NCI-H2107 (cell line): ENCODE measurements around the gene SRGAP1.
"Not testable (repeated sequence)": the region's sequence is repeated elsewhere in the genome, so short reads cannot be mapped to it uniquely, and the experiment has no call there.

ENCODE experiments used
- DNase-seq: peaks from one replicate; lab custom pipeline; 2025; lab: John Stamatoyannopoulos, UW

SRGAP1 gene

GRCh38 chr12:64122995-64123394, 278.5 kb downstream of the SRGAP1 start:
- no peak for DNase-seq

DNA sequence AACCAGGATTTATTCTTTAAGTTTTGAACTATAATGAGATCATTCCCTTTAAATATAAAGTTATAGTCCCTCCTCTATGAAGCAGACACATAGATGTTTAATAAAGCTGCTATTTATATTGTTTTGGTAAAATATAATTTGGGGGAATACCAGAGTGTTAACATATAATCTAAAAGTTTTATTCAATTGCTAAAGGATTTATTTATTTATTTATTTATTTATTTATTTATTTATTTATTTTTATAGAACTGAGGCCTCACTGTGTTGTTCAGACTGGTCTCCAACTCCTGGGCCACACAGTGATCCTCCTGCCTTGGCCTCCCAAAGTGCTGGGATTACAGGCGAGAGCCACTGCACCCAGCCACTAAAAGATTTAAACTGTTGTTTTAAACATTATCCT, 278.9 kb downstream of the SRGAP1 start:
- no peak for DNase-seq

DNA sequence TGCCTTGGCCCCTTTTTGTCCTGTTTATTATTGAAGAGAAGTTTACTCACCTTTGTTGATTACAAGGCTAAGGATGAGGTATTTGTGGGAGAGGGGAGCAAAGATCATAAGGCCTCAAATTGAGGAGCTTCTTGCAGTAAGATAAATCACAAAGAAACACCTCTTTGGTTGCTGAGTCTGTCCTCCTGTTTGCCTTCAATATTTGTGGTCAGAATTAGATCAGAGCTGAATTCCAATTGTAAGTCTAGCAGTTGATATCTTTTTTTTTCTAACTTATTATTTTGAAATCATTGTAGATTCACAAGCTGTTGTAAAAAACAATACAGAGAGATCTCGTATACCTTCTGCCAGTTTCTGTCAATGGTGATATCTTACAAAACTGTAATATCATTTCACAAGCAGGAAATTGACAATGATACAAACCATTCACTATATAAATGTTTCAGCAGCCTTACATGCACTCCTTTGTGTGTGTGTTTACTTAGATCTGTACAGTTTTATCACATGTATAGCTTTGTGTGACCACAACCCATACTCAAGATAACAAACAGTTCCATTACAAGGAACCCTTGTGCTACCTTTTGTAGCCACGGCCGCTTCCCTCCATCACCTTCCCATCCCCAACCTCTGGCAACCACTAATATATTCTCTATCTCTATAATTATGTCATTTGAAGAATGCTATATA, 280.2 kb downstream of the SRGAP1 start:
- DNase-seq = no peak

- DNase-seq = no peak
These were observed 281.4 kb downstream of the SRGAP1 start for GRCh38 chr12:64125913-64126312.

DNA sequence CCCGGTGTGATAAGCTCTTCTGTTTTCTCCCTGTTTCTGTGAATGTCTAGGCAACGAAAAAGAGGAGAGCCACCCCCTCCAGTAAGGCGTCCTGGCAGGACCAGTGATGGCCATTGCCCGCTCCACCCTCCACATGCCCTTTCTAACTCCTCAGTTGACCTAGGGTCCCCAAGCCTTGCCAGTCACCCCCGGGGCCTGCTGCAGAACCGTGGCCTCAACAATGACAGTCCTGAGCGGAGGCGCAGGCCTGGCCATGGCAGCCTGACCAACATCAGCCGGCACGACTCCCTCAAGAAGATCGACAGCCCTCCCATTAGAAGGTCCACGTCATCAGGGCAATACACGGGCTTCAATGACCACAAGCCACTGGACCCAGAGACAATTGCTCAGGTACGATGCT, 283.3 kb downstream of the SRGAP1 start:
- no peak for DNase-seq

GRCh38 chr12:64128366-64128765, 283.9 kb downstream of the SRGAP1 start:
- DNase-seq = no peak

DNA sequence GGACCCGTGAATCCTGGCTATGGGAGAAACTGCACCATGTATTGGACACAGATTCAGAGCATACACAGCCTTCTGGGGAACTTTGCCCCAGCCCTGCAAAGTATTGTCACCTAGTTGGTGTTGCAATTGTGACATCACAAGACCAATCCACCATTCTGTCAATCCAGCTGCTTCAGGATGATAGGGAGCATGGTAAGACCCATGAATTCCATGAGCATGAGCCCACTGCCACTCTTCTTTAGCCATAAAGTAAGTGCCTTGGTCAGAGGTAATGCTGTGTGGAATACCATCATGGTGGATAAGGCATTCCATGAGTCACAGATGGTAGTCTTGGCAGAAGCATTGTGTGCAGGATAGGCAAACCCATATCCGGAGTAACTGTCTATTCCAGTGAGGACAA, 286.0 kb downstream of the SRGAP1 start:
- not testable (repeated sequence) for DNase-seq

DNA sequence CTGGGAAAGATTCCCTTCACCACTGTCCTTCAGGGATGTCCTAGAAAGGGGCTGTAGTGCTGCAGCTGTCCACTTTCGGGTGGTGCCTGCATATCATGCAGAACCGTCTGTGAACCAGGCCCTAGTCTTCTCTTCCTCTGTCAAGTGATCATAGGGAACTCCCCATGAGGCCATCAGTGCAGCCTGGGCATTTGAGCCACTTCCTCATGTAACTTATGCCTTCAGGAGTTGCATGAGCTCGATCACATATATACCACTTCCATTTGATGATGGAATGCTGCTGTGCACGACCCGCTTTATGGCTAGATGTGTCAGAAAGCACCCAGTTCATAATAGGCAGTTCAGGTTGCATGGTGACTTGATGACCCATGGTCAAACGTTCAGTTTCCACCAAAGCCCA, 287.0 kb downstream of the SRGAP1 start:
- not testable (repeated sequence) for DNase-seq

DNA sequence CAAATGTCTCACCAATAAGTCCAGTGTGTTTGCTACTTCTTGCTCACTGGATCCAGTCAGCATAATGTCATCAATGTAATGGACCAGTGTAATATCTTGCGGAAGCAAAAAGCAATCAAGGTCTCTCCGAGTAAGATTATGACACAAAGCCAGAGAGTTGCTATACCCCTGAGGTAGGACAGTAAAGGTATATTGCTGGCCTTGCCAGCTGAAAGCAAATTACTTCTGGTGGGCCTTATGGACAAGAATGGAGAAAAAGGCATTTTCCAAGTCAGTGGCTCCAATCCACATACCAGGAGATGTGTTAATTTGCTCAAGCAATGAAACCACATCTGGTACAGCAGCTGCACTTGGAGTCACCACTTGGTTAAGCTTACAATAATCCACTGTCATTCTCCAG, 288.2 kb downstream of the SRGAP1 start:
- not testable (repeated sequence) for DNase-seq

GRCh38 chr12:64137117-64137516, 292.6 kb downstream of the SRGAP1 start:
- DNase-seq = no peak

GRCh38 chr12:64139021-64139420, 294.5 kb downstream of the SRGAP1 start:
- no peak for DNase-seq

DNA sequence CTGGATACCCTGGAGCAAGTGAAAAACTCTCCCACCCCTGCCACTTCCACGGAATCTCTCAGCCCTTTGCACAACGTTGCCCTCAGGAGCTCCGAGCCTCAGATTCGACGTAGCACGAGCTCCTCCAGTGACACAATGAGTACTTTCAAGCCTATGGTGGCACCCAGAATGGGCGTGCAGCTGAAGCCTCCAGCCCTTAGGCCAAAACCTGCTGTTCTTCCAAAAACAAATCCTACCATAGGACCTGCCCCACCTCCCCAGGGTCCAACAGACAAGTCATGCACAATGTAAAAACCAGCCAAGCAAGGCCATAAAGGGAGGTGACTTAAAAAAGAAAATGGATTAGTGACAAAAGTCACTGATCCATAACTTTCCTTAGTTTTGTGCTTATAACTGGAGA, 297.9 kb downstream of the SRGAP1 start:
- no peak for DNase-seq

- DNase-seq = no peak
These were observed 298.3 kb downstream of the SRGAP1 start for GRCh38 chr12:64142784-64143183.

- DNase-seq = no peak
These were observed 300.7 kb downstream of the SRGAP1 start for GRCh38 chr12:64145226-64145625.

DNA sequence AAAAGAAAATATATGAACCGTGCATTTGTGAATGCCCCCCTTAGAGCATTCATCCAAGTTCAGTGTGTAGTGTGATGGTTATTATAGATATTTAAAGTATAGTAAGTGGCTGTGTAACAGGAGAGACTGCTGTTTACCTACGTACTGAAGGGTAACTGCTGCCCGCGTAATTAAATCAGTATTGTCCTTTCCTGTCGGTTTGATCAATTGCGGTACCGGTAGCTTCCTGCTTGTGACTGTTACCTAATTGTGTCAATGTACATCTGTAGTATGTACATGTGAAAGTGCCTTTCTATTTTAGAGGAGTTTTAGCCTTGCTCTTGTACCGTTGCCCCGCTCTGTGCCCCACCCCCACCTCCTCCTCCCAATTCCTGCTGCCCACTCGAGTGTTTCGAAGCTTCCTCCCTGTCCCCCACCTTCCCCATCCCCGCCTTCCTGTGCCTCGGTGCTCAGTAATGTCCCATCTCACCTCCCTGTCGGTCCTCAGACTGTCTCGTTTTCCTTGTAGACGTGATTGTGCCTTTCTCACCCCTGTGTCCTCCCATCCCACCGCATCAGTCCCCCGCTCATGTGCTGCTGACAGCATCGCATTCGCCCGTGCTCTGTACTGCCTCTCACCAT, 302.6 kb downstream of the SRGAP1 start:
- no peak for DNase-seq

DNA sequence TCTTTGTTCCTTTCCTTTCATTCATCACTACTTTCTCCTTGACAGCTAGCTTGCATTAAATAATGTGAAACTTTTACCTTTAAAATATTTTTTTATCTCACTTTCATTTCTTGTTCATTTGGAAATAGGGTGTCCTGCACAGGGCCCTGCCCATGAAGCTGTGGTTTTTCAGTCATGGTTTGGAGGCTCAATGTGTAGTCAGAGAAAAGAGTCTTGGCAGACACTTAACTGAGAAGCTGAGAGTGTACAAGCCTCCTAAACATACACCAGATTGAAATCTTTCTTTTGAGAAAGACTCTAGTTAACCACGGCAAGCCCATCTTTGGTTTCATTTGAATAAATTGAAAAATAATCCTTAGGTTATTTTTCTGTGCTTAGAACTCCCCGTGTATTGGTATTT, 303.4 kb downstream of the SRGAP1 start:
- DNase-seq = no peak

- no peak for DNase-seq
These were observed 310.2 kb downstream of the SRGAP1 start for GRCh38 chr12:64154677-64155076.

DNA sequence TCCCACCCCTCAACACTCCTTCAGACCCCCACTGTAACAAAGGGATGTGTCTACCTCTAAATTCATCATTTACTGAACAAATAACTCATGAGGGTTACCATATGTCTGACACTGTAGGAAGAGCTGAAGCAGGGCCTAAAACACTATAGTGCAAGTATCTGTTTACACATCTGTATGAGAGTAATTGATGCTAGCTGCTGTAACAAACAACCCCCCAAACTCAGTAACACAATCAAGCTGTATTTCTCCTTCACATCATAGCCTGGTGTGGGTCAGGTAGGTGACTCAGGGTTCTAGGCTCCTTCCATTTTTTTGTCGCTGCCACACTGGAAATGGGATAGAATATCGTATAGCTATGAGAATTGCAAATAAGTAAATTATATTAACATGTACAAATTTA, 312.6 kb downstream of the SRGAP1 start:
- no peak for DNase-seq

DNA sequence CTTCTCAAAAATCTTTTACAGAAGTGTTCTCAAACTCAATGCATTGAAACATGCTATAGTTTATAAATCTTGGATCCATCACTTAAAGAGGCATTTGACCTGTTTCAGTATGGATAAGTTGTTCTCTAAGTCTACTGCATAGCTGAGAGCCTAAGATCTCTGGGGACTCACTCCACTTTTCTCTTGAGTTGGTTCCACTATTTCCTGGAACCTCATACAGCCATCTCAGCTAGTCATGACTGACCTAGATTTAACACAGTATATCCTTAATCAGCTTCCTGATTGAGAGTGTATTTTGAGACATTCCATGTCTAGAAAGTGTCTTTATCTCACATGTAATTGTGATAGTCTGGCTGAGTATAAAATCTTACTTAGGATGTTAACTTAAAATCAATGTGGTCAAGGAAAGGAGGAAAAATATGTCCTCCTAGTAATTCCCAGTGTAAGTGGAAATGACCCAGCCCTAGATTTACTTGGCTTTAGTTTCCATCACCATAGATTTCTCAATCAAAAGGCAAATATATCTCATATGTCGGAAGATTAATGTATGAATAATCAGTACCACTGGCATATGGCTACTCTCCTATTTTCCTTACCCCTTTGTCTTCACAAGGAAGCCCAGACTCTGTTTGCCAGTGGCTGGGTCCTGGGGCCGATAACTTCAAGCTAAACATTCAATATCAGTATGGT, 315.7 kb downstream of the SRGAP1 start:
- no peak for DNase-seq

GRCh38 chr12:64160711-64161060, 316.2 kb downstream of the SRGAP1 start:
- DNase-seq = no peak

- DNase-seq = not testable (repeated sequence)
These were observed 322.1 kb downstream of the SRGAP1 start for GRCh38 chr12:64166606-64167005.

GRCh38 chr12:64167041-64167440, 322.5 kb downstream of the SRGAP1 start:
- not testable (repeated sequence) for DNase-seq

GRCh38 chr12:64170024-64170423, 325.5 kb downstream of the SRGAP1 start:
- no peak for DNase-seq
